Stimulated activated CD4-positive, alpha-beta T cell treated with anti-CD3 and anti-CD28 coated beads, Interleukin-12 subunit alpha, Interleukin-12 subunit beta, amount 100 ng/mL, for 4 hours (primary cell): ENCODE results near the gene NCKAP5.

Experiments
- DNase-seq: peaks from one replicate; pipeline ENCODE4 v3.0.0-alpha.2; 2020

NCKAP5 gene

DNA sequence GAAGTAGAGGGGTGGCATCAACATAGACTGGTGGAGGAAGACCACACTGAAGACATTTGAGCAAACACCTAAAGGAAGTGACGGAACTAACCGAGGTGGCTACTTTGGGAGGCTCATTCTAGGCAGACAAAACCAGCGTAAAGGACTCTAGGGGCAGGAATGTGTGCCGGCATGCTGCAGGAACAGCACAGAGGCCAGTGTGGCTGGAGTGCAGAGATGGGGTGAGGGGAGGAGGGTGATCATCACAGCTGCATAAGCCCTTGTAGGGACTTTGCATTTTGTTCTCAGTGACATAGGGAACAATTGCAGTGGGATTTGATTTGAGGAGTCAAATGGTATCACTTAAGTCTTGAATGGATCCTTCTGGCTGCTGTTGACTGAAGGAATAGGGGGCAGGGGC lies 253.5 kb downstream of the NCKAP5 start:
- no peak for DNase-seq

DNA sequence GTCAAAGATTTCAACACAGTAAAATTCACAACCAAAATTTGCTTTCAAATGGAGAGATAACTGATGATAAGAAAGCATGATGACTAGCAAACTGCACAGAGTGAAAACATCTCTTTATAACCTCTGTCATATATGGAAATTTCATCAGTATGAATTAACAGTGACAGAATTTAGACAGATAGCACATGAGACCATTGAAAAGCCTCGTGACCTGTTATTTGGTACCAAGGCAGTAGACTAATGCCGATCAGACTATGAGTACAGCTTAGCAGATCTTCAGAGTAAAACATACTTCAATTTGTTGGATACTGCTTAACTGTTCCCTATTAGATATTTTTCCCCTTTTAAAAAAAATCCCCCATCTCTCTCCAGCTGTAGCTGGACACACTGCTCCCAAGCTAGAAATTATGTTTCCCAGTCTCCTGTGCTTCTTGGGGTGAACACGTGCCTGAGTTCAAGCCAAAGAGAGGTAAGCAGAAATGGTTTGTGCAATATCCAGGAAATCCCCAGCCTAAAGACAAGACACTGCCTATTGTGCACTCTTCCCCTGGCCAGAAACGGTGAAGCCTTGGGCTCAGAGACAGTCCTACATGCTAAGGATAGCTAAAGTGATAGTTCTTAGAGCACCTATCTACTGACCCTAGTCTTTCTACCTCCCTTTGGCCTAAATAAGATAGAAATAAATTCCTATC lies 256.1 kb downstream of the NCKAP5 start:
- DNase-seq: no peak

DNA sequence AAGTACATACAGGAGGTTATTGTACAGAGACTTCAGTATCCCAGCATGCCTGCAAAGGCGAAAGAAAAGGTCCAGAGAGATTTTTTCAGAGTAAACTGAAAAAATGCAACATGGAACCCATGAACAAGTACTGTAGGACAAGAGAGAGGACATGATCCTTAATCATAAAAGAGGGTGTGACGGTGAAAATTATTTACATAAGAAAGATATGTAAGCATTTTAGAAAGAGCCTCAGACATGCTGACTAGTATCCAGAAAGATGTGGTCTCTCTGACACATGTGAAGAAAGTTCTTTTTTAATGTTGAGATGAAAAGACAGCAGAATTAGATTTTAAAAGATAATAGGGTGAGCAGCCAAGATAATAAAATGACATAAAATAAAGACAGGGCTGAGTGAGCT lies 262.0 kb downstream of the NCKAP5 start:
- no peak for DNase-seq

DNA sequence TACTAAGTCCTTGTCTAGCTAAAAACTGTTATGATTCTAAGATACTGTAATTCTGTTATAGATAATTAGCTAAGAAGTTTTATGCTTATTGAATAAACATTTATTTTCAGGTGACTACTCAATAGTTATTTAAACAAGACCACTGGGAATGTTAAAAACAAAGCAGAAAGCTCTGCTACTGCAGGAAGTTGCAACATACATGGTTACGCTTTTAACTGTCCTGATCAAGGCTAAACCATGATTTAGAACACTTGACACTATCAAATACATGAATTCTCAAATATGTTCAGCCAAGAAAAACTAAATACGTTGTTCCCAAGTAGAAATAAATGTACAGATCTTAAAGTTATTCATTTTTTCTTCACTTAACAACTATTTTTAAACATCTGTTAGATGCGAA lies 263.9 kb downstream of the NCKAP5 start:
- DNase-seq: no peak

DNA sequence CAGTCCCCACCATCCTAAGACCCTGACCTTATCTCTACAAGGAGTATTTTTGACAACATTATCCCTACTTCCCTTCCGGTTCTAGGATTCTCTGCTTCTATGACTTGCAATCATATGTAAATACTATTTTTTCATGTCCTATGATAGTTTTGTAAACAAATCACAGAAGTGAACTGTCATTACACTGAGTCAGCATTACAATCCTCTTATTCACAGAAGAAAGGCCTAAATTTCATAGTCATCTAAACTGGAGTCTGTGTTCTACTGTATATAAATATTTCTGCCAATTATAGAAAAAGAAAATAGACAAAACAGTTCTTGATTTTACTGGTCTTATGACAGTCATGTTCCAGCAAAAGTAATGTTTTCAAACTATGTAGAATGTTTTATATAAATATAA lies 265.1 kb downstream of the NCKAP5 start:
- no peak for DNase-seq

DNA sequence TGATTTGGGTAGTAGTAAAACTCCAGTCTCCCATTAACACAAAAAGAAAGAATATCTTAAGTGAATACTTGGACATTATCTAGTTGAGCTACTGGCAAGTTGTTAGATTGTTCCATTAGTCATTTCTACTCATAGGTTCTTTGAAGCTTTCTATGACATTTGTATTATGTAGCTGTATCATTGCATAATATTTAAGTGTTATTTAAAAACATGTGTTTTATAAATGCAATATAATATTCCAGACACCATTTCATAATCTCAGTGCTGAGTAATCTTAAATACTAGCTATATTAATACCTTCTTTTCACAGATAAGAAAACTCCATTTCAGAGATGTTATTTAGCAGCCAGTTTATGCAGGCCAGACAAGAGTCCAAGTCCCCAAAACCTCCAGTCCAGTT lies 271.9 kb downstream of the NCKAP5 start:
- no peak for DNase-seq

DNA sequence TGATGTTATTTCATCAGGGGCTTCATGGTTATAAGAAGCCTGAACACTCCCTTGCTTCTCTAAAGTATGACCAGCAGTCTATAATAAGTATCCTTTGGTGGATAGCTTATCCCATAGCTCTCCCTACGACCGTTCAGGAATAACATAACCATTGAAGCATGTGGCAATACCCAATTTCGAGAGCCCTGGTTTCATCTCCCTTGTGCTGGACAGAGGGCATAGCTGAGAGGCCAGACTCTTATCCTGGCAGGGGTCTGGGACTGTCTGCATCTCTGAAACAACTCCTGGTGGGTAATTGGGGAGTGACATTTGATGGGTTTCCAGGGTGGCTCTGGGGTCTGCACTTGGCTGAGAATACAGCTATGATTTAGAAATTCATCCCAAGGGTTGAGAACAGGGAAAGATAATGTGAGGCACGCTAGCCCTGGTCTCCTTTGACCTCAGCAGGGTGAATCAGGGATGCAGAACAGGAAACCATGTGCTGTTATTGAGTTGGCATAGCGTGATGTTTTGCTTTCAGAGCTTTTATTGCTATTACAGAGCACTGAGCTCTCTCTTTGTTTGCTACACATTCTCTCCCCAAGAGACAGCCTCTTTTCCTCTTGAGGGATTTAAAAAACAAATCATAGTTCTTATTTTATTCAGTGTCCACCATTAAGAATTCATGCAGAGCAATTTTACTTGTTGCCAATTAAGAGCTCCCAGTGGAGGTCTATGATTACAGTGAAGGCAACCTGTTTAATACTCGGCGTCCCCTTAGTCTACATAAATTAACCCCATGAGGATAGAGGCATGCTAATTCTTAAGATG lies 274.5 kb downstream of the NCKAP5 start:
- DNase-seq: no peak

DNA sequence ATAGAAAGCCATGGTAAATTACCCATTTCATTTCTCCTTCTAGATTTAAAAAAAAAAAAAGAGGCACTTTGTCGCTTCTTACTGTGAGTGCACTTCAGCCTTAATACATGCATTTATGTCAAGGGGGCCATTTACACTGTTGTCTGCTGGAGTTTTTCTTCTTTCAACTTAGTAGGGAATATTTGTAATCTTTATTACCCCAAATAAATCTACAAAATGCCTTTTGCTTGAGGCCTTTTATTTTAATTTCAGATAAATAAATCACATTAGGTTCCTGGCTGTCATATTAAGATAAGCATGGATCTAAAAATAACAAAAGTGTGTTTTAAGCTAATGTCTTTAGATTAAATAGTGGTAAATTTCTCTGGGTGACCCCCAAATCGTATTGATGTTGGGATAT lies 276.0 kb downstream of the NCKAP5 start:
- no peak for DNase-seq

DNA sequence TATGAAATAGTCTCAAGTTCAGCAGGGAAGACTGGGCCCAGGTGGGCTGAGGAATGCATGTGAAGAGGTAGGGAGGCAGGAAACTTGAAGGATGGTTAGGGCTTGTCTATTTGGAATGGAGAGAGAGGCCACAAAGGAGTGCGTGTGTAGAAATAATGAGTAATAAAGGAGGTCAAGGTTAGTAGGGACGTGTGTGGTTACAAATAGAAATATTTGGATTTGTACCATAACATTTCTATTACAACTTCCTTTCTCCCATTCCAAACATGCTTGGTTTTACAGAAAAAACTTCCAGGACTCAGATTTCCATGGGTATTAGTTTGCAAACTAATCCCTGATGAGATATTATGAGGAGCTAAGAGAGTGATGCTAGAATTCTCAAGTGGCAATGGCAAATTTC lies 280.6 kb downstream of the NCKAP5 start:
- no peak for DNase-seq

DNA sequence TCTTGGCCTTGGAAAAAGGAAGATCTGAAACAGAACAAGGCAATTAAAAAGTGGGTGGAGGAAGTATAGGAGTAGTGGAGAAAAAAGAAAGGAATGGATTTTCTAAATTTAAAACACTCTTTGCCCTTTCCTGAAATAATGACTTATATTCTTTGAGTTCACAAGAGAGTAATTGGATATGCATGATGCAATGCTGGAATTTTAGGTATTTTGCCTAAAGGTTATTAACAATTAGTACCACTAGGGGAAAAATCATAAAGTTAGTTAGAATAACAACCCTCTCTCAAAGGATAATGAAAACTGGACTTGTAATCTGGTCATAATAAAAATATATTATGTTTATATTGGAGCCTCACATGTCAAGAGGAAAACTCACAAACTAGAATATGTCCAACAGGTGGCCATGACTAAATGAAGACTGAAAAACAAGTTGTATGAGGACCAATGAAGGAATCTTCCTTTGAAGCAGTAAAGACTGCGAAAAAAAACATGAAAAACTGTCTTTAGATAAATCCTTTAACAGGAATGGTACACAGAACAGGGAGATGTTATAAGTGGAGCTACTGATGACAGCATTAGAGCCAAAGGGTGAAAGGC lies 281.8 kb downstream of the NCKAP5 start:
- no peak for DNase-seq

DNA sequence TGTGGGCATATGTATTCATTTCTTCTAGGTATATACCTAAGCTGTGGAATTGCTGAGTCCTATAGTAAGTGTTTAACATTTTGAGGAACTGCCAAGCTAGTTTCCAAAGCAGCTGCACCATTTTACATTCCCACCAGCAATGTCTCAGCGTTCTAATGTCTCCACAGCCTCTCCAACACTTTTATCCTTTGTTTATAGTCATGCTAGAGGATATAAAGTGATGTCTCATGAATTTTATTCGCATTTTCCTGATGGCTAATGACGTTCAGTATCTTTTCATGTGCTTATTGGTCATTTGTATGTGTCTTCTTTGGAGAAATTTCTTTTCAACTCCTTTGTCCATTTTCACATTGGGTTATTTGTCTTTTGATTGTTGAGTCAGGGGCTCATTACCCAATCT lies 295.2 kb downstream of the NCKAP5 start:
- DNase-seq: no peak

DNA sequence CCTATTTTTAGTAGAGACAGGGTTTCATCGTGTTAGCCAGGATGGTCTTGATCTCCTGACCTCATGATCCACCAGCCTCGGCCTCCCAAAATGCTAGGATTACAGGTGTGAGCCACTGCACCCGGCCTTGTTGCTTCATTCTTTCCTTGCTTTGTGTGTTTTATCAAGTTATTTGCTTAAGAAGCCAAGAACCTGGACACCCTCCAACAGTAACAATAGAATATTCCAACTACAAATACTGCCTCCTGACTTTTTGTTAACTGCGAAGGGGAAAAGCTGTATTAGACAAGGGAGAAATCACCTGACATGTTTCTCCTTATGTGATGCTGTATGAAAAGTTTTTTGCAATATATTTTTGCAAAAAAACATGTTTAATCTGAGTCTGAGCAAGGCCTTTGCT lies 297.2 kb downstream of the NCKAP5 start:
- DNase-seq: no peak

DNA sequence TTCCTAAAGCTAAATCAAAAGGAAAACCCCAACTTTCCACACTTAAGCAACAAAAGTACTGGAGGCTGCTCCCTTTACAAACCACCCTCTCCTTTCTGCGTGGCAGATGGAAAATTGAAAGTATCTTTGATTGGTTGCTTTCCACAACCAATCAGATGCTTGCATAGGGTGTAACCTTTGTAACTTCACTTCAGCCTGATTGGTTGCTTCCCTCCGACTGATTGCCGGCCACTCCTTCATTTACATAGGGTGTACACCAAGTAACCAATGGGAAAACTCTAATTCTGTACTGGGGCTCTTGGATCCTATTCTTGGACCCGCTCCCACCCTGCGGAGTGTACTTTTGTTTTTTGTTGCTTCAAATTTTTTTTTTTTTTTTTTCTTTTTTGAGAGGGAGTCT lies 297.7 kb downstream of the NCKAP5 start:
- no peak for DNase-seq

DNA sequence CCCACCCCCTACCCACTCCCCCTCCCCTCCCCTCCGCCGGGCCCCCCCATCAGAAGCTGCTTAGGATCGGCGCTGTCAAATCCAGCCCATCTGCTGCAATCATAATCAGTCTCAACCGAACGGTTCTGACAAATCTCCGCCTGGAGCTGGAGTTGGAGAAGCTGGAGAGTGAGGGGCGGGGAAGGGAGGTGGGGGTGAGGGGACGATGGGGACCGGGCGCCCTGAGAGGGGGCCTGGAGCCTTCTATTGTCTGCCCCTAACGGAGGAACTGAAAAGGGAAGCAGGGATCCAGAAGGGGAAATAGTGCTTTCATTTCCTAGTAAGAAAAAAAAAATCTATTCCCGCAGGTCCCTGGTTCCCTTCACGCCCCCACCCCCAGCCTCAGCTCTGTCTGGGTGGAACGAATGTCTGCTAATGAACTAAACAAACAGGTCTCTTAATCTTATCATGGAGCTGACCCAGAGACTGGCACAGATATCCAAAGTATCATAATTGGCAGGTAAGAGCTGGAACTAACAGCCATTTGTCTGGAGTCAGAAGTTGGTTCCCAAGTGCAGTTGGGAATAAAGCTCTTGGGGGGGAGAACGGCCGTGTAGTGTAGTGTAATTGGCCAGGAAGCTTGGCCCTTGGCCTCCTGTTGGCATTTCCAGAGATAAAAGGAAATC lies 301.2 kb downstream of the NCKAP5 start:
- no peak for DNase-seq

DNA sequence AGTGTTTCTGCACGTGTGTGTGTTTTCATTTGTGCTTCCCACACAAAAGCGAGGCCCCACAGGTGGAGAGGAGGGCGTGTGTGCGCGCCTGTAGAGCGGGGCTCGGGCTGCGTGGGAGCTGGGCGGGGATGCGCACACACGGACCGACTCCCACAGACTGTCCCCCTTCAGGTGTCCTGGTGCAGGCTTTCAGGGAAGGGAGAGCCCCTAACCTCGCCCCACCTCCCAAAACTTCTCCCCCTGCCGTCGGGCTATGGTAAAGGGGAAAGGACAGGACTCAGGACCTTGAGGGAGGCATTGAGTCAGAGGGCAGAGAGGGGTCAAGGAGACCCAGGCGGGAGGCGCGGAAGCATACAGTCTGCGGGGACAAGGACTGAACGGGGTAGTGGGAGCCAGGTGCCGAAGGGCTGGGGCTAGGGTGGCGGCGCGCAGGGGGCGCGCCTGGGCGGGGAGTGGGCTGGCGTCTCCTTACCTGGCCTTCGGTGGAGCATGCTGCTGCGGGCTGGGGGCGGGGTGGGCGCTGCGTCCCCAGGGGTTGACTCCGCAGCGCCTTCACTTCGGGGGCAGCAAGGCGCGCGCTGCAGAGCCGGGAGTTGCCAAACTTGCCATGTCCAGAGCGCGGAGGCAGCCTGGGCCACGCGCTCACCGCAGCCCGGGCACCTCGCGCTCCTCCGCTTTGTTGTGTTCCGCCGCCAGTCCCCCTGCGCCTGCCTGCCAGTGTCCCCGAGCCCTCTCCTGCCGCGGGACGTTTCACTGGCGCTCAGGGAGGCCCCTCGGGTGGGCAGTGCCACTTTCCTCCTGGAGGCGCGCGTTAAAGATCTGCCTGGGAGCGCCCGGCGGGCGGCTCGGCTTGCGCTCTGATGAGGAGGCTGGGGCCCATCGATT lies 302.0 kb downstream of the NCKAP5 start:
- no peak for DNase-seq

DNA sequence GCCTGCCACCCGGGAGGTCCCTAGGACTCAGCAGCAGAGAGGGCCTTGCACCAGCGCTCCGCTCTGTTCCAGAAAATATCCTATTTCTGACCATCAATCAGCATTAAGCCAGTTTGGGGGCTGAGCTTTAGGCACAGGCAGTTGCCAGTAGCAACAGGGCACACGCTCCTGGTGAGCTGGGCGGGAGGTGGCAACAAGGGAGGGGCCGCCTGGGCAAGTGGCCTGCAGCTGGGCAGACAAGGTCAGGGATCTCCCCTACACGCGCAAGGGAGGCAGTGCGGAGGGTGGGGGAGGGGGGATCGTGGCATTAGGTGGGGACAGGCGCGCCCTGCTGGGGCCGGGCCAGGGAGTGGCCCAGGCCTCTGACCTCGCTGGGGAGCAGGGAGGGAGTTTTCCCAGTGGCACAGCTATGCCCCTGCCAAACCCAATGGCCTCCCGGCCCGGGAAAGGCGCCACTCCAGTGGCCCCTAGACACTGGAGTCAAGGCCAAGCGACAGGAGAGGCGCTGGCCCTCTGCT lies 302.8 kb downstream of the NCKAP5 start:
- DNase-seq: no peak

DNA sequence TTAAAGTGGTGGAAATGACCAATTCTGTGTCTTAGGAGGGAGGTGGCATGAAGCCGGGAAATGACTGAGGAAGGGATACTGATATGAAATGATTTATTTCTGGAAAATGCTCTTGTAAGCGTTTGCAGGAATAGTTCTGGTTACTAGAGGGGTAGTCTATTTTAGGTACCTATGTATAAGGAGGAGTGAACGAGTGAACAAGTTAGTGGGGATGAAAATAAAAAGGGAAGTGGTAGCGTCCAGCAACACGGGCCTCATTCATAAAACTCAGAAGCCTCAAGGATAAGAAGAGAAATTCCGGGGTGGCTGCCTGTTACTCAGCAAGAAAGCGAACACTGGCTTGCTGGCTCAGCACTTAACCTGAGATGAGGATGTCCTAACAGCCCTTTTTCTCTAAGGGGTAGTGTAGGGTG lies 303.3 kb downstream of the NCKAP5 start:
- no peak for DNase-seq

DNA sequence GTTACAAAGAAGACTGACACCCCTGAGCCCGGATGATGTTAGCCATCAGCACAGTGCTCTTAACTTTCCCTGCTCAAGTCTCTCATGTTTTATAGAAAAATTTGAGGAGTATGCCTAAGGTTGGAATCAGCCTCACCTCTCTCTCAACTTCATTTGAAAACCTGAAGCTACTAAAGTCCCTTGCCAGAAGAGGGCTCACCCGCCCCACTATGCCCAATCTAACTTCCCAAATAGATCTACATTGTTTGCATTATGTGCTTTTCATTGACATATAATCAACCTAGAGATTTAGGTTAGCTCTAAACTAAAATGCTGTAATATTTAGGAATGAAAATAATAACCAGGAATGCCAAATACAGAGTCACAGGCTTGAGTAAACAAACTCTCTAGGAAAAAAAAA lies 305.4 kb downstream of the NCKAP5 start:
- DNase-seq: no peak

DNA sequence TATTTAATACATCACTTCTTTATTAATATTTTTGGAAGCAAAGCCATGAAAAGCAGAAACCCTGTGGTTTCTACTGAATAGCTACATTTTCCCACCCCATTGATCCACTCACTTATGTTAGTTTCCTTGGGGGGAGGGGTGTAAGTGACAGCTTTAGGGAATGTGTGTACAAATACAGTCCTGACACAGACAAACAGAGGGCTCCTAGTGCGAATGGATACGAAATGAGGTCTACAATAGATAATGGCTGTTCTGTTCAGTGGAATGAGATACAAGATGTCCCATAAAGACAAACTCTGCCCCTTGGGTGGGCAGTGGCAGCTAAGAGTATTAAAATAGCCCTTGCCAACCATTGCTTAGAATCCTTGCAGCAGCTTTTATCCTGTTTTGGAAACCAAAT lies 312.9 kb downstream of the NCKAP5 start:
- DNase-seq: no peak

DNA sequence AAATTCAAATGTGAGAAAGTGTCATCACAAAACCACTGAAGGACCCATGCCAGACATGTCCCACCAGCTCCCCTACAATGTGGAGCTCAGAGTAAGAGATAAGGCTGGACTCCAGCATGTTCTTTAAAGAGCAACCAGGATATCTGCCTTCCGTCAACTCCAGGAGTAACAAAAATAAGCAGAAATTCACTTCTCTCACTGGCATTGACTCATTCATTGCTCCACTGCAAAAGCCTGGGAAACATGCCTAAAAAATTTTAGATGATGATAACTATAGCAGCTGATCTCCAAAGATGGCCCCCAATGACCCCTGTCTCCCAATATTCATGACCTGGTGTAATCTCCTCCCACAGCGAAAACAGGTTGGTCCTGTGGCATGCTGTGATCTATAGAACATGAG lies 314.5 kb downstream of the NCKAP5 start:
- DNase-seq: no peak

DNA sequence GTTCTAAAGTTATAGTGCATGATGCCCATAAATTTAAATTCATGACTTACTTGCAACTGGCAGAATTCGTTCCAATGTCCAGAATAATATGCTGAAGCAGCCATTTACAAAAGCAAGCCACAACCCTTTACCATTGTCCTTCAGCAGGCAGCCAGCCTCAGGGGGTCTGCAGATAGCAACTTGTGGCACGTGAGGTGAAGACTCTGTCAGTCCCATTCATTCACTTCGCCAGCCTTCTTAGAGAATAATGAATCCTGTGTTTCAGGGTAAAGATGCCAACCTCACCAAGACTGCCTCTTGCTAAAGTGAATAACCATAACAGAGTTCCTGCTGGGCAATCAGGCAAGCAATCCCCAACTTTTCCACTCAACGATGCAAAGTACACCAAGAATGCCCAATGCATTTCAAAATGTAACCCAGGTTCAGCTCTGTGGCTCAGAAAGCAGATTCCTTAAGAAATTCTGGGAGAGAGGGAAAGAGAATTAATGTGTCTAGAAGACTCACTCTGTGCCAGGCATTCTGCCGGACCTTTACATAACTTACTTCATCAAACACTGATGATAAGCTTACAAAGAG lies 315.4 kb downstream of the NCKAP5 start:
- no peak for DNase-seq

DNA sequence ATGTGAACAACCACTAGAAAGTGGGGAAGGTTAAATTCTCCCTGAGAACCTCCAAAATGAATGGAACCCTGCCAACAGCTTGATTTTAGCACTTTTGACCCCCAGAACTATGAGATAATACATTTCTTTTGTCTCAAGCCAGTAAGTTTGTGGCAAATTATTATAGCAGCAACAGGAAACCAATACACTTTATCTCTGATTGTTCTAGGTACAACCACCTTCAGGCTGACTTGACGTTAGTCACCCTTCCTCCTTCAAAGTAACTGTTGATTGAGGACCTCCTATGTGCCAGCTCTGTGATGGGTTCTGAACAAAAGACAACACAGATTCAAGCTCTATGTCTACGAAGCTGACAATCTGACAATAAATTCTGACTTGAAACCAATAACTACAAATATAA lies 318.9 kb downstream of the NCKAP5 start:
- DNase-seq: no peak
